Measurements from ENCODE around the gene ZDHHC12.

DNA sequence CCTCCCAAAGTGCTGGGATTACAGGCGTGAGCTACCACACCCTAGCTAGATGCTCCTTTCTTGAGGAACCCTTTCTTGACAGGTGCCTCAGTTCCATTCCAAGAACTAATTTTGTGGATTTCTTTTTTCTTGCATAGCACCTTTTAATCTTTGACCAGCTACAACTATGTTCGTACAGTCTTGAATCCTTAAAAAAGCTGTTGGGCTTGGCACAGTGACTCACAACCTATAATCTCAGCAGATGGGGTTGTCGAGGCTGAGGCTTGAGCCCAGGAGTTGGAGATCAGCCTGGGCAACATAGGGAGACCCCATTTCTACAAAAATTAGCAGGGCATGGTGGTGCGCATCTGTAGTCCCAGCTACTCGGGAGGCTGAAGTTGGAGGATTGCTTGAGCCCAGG, 49.1 kb upstream of the ZDHHC12 start:
- TF ChIP-seq, protein P1, sequence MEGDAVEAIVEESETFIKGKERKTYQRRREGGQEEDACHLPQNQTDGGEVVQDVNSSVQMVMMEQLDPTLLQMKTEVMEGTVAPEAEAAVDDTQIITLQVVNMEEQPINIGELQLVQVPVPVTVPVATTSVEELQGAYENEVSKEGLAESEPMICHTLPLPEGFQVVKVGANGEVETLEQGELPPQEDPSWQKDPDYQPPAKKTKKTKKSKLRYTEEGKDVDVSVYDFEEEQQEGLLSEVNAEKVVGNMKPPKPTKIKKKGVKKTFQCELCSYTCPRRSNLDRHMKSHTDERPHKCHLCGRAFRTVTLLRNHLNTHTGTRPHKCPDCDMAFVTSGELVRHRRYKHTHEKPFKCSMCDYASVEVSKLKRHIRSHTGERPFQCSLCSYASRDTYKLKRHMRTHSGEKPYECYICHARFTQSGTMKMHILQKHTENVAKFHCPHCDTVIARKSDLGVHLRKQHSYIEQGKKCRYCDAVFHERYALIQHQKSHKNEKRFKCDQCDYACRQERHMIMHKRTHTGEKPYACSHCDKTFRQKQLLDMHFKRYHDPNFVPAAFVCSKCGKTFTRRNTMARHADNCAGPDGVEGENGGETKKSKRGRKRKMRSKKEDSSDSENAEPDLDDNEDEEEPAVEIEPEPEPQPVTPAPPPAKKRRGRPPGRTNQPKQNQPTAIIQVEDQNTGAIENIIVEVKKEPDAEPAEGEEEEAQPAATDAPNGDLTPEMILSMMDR (IDR thresholded peaks at IDR 0.05; ENCODE audit: low read depth, low read length) = no peak
- TF ChIP-seq EZH2phosphoT487 (IDR thresholded peaks at IDR 0.05; ENCODE audit: low read depth) = no peak
